ENCODE data around the gene BDP1.
"Not testable (repeated sequence)": the region's sequence is repeated elsewhere in the genome, so short reads cannot be mapped to it uniquely, and the experiment has no call there.

BDP1 gene

GRCh38 chr5:71569748-71570509 lies 114.5 kb downstream of the BDP1 start:
- no peak for DNase-seq

- DNase-seq = not testable (repeated sequence)
Observed at GRCh38 chr5:71571811-71572210, 116.4 kb downstream of the BDP1 start.

GRCh38 chr5:71573591-71573990 lies 118.1 kb downstream of the BDP1 start:
- no peak for DNase-seq

DNA sequence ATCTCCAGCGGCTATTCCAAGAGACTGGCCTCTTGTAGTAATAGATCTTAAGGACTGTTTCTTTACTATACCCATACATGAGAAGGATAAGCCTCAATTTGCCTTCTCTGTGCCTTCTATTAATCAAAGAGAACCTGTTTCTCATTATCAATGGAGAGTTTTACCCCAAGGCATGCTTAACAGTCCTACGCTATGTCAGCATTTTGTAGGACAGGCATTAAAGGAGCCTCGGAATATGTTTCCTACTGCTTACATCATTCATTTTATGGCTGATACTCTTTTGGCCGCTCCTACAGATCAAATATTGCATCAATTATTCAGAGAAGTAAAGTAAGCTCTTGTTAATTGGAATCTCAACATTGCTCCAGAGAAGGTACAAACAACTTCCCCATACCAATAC lies 120.1 kb downstream of the BDP1 start:
- not testable (repeated sequence) for DNase-seq

GRCh38 chr5:71576241-71576640 lies 120.8 kb downstream of the BDP1 start:
- no peak for DNase-seq

GRCh38 chr5:71577839-71578238 lies 122.4 kb downstream of the BDP1 start:
- DNase-seq = not testable (repeated sequence)

GRCh38 chr5:71582945-71583584 lies 127.6 kb downstream of the BDP1 start:
- DNase-seq = no peak

GRCh38 chr5:71586052-71586940 lies 130.8 kb downstream of the BDP1 start:
- no peak for DNase-seq

GRCh38 chr5:71586941-71587765 lies 131.7 kb downstream of the BDP1 start, which contains the start of gene MCCC2:
Gene MCCC2, plus strand, starts transcription at chr5:71587340. Its CDS starts 86 bp downstream, at chr5:71587426.
- peak; percentile 99 for DNase-seq

DNA sequence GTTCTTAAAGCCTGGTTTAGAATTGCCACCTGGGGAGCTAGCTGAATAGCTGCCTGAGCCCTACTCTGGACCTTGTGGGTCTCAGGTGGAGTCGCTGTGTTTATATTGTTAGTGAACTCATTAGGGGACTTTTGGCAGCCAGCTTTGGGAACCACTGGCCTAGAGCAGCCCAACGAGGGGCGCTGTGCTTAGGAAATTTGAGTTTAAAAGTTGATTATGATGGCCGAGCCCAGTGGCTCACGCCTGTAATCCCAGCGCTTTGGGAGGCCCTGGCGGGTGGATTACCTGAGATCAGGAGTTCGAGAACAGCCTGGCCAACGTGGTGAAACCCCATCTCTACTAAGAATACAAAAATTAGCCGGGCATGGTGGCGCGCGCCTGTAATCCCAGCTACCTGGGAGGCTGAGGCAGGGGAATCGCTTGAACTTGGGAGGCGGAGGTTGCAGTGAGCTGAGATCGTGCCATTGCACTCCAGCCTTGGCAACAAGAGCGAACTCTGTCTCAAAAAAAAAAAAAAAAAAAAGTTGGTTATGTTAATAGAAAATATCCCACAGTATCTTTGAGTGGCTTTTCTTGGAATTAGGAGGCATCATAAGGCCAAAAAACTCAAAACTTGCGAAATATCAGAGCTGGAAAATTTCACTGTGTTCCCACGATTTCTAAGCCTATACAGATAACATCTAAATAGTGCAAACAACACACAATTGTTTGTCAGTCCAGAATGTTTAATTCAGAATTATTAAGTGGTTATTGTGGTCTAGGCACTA lies 132.5 kb downstream of the BDP1 start:
- DNase-seq = no peak

DNA sequence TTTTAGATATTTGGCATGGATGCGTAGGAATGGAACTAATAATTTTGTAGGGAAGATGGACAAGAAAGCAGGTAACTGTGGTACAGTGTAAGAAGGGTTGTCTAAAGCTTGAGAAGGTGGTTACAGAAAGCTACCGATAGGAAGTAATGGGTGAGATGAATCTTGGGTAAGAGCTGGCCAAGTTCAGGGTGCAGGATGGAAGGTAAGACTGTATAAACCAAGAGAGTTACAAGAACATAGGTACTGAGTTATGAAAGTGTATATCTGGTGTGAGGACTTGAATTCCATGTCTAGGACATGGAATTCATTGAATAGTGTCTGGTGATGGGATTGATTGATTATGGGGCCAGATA lies 133.1 kb downstream of the BDP1 start:
- DNase-seq = no peak

- DNase-seq = peak; percentile 49
Observed at GRCh38 chr5:71589903-71590302, 134.5 kb downstream of the BDP1 start.

- no peak for DNase-seq
Observed at GRCh38 chr5:71591100-71591499, 135.6 kb downstream of the BDP1 start.

- DNase-seq = no peak
Observed at GRCh38 chr5:71596169-71596568, 140.7 kb downstream of the BDP1 start.

DNA sequence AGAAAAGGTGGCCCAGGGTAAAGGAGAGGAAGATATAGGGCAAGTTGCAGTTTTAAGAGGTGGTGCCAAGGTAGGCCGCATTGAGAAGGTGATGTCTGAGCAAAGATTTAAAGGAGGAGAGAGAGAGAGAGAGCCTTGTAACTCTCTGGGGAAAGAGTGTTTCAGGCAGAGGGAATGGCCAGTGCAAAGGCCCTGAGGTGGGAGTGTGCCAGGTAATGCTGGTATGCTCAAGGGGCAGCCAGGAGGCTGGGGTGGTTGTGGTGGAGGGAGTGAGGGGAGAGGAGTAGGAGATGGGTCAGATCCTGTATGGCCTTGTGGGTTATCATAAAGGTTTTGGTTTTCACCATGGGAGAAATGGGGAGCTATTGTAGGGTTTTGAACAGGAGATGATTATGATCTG lies 141.6 kb downstream of the BDP1 start:
- no peak for DNase-seq

DNA sequence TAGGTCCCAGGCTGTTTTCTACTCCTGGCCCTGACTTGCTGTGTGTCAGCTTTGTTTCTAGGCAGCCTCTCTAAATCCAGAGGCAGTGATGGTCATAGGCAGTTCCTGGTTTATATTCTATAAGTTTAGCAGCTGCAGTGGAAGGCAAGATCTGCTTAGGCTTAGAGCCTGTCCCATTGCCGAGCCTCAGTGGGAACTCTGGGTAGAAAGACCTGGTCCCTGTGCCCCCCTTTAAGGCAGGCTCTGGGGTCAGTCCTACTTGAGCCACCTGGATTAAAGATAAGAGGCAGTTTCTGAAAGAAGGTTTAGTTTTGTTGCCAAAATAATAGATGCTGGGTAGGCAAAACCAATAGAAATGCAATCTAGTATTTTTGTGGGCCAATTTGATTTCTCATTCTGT lies 145.3 kb downstream of the BDP1 start:
- DNase-seq = no peak

DNA sequence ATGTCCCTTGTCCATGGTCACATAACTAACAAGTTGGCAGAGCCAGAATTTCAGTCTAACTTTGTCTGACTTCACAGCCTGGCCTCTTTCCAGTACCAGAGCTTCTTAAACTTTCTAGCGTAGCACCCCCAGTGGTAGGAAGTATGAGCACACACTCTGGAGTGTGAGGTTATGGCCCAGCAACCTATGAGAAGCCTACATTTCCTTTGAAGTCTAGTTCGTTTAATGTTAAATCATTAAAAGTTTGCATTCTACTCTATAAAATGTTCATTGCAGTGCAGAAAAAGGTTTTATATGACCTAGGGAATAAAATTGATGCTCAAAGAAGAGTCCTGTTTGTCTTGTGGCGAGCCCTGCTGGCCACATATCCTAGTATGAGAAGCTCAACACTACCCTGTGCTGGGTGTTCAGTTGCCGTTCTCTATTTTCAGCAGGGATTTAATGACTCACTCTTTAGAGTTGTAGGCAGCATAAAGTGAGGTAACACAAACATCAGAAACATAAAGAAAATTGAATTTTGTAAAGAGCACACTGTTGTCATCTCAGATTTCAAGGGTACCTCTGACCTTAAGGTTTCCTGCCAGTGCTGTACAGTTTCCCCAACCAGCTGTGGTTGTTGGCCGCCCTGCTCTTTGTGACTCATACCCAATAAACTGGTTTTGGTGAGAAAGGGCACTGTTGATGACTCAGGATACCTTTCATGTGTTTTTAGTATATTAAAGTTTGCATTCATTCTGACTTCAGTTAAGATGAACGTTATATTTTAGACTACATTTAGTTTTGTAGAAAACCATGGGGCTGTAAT lies 146.0 kb downstream of the BDP1 start:
- peak; percentile 81 for DNase-seq

GRCh38 chr5:71609916-71610315 lies 154.5 kb downstream of the BDP1 start:
- not testable (repeated sequence) for DNase-seq

GRCh38 chr5:71615809-71616208 lies 160.4 kb downstream of the BDP1 start:
- DNase-seq = no peak
